PC-3 (cell line): ENCODE results near the gene MKX.

Experiments
- CTCF ChIP-seq: fragments of 300-600 bp; sonication (generic); conservative IDR thresholded peaks from 2 replicates; pipeline ENCODE4 v1.5.1; 2017; ENCODE audit warnings: antibody characterized with exemption, low read depth, mild to moderate bottlenecking, low read length
- EZH2 ChIP-seq: fragments of 300-600 bp; sonication (generic); IDR thresholded peaks from one replicate; pipeline ENCODE4 v1.6.1; 2017; ENCODE audit warnings: antibody characterized with exemption, mild to moderate bottlenecking, low read length; ENCODE audit not compliant: unreplicated experiment
- EZH2phosphoT487 ChIP-seq: fragments of 300-600 bp; sonication (generic); IDR thresholded peaks from 2 replicates; pipeline ENCODE4 v1.6.1; 2018; ENCODE audit warnings: mild to moderate bottlenecking, antibody characterized with exemption, low read length, borderline replicate concordance

DNA sequence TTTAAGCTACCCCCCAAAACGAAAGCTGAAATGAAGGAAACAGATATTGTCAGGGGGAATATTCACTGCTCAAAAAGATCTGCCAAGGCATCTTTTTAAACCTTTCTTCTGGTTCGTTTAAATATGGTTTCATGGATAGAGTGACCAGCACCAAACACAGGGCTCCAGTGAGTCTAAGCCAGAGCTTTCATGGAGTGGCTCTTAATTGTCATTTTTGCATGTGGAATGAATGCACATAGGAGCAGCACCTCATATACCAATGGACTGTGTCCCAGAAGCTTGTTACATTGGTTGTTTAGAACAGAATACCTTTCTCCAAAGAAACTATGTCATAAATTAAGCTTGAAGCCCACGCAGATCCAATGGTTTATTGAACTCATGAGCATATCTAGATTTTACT, 17.3 kb downstream of the MKX start:
- no peak for TF ChIP-seq CTCF
- TF ChIP-seq EZH2 = no peak
- TF ChIP-seq EZH2phosphoT487 = no peak
